GM18508 (cell line): ENCODE measurements around the gene FRAT2.
"Not testable (repeated sequence)": the region's sequence is repeated elsewhere in the genome, so short reads cannot be mapped to it uniquely, and the experiment has no call there.

Experiments
- ATAC-seq: cut with Tn5 transposase; IDR thresholded peaks from one replicate; pipeline ENCODE4 v1.9.1; 2021; ENCODE audit warnings: moderate number of reproducible peaks; ENCODE audit not compliant: insufficient read depth, unreplicated experiment

The FRAT2 gene

GRCh38 chr10:97297556-97298222, 36.8 kb downstream of the FRAT2 start:
- ATAC-seq = no peak

DNA sequence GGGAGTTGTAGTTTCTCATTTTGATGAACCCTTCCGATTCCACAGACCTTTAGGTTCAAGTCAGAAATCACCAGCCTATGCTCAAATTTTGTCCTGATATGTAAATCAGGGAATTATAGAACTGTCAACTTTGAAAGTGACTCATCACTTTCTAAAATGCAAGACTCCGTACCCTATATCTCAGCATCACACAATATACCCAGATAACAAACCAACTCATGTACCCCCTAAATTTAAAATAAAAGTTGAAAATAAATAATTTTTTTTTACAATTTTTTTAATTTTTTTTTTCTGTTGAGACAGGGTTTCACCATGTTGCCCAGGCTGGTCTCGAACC, 41.7 kb downstream of the FRAT2 start:
- no peak for ATAC-seq

DNA sequence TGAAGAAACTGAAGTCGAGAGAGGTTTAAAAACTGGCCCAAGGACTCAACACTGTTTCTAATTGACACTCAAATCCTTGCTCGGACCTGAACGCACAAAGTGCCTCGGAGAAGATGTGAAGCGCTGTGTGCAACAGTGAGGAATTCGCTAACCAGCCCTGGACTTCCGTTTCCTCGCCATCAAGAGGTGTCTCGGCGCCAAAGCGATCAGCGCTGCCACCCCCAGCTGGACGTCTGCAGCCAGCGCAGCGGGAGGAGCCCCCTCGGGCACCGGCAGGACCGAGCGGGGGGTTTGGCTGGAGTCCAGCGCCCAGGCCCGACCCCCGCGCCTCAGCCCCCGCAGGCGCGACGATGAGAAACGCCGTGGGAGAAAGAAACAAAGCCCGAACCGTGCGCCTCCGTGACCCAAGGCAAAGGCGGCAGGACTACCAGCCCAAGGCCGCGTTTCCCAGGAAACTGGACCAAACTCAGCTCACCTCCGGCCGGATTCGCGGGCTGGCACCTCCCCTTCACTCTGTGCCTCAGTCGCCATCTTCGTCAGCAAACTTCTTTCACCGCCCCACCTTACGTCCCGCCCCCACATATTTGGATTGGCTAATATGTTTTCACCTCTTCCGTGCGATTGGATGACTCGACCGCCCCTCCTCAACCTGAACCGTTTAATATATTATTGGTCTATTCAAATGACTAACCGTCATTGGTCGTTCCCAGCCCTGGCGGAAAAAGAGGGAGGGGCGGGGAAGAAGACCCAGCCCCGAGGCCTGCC, 42.2 kb downstream of the FRAT2 start, which contains the start of gene ARHGAP19:
Gene ARHGAP19, minus strand, starts transcription at position 541 of the 765 bp plus-strand sequence. Its CDS starts 10 bp downstream, at position 531.
- peak; percentile 92 for ATAC-seq

DNA sequence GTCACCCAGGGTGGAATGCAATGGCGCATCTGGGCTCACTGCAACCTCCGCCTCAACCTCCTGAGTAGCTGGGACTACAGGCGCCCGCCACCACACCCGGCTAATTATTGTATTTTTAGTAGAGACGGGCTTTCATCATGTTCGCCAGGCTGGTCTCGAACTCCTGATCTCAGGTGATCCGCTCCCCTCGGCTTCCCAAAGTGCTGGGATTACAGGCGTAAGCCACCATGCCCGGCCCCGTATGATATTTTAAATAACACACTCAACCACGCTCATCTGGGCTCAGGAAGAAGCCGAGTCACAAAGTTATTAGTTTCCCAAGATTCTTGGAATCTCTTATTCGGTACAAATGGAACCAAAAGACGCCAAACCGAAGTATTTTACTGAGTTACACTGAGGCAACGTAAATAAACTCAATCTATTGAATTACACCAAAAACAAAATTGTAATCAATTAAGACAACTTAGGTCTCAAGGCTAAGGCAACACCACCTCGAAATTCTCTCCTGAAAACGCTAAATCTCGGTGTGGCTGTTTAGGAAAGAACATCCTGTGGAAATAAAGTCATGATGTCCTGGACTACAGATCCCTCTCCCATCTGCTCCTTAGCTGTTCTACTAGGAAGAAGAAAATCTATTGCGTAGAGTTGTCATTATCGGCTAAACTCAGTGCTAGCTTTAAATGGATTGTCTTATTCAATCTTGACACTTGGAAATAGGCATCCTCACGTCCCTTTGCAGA, 43.0 kb downstream of the FRAT2 start:
- no peak for ATAC-seq

- ATAC-seq = not testable (repeated sequence)
Measured at GRCh38 chr10:97290576-97291356, 43.8 kb downstream of the FRAT2 start.

GRCh38 chr10:97290076-97290475, 44.5 kb downstream of the FRAT2 start:
- not testable (repeated sequence) for ATAC-seq
